ENCODE measurements around the gene MED14. TPM values are rescaled to one million over a fixed set of nuclear protein-coding genes. Genes with fewer than 3 reads are reported as not detected.

The MED14 gene
- total and polyA plus RNA-seq, 2 of the 8 experiments (the other 6 are each of a cell fraction or from before 2014, with no cell fraction given): 79.7 to 117 TPM

DNA sequence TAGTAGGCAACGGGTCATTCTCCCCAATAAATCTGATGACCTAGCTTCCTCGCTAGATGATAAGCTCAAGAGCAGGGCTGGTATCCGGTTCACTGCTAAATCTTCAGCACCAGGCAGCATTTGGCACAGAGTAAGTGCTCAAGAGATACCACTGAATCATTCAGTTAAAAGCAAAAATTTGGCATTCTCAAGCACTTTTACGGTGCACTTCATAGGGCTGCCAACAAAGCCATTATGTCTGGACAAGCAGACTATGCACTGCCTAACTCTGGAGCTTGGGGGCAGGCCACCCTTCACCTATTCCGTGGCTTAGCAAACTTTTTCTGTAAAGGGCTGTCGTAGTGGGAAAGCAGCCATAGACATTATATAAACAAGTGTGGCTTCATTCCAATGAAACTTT lies 64.2 kb downstream of the MED14 start:
- Histone ChIP-seq H3K4me1 (replicated peaks in 1 of 4; ENCODE audit: control insufficient read depth in 3 of 4, insufficient read depth in 4 of 4, low read length in 3 of 4) (no peaks in the 10 kb centered on the region), H3K23ac (ENCODE audit: insufficient read length) (no peak overlapping the region), H3K36me3 (ENCODE audit: control insufficient read depth in 2 of 4, insufficient read depth in 4 of 4, low read length in 3 of 4) (peaks cover 14 to 95% (median 52%) of the 10 kb centered on the region in 4 experiments; a peak in 7 of 8 replicates), H4K8ac (ENCODE audit: extremely low read depth, insufficient read depth, low read length) (no peak overlapping the region), H3K27ac (ENCODE audit: low read depth, low read length) (no peak overlapping the region), H3K18ac (ENCODE audit: extremely low read depth, low read length) (no peak overlapping the region), H3K9ac (replicated peaks in 1 of 4; ENCODE audit: extremely low read depth in 1 of 4, low read depth in 3 of 4, low read length in 3 of 4) (no peak overlapping the region), H3K79me2 (ENCODE audit: control insufficient read depth in 1 of 2, insufficient read depth in 2 of 2, low read length in 2 of 2) (no peaks in the 10 kb centered on the region), H2BK5ac (ENCODE audit: low read depth, low read length) (no peak overlapping the region), H2AFZ (ENCODE audit: low read length) (no peak overlapping the region), H3K14ac (ENCODE audit: insufficient read length) (no peak overlapping the region), H3K4me2 (ENCODE audit: insufficient read depth in 1 of 2, low read depth in 2 of 2, low read length in 2 of 2) (no peak overlapping the region), H2BK12ac (ENCODE audit: low read depth, low read length) (no peak overlapping the region), H2BK20ac (ENCODE audit: low read length) (no peak overlapping the region), H3K27me3 (replicated peaks in 1 of 4; ENCODE audit: control insufficient read depth in 3 of 4, extremely low read depth in 1 of 4, insufficient read depth in 3 of 4, low read length in 3 of 4) (no peaks in the 10 kb centered on the region), H2BK15ac (ENCODE audit: low read length) (no peak overlapping the region), H3K9me3 (ENCODE audit: insufficient read depth in 2 of 2, low read depth in 1 of 2, low read length in 1 of 2) (no peaks in the 10 kb centered on the region), H2BK120ac (replicated peaks; ENCODE audit: low read depth, low read length) (no peak overlapping the region), H3K4me3 (ENCODE audit: extremely low read depth in 1 of 4, insufficient read depth in 2 of 4, low read depth in 3 of 4, low read length in 4 of 4) (no peak overlapping the region), H4K91ac (replicated peaks; ENCODE audit: insufficient read length, low read length) (no peak overlapping the region), H3K23me2 (ENCODE audit: low read depth, low read length) (no peaks in the 10 kb centered on the region), H3K56ac (replicated peaks; ENCODE audit: insufficient read length, low read depth, low read length) (no peak overlapping the region), H4K20me1 (replicated peaks in 1 of 2; ENCODE audit: control insufficient read depth in 1 of 2, insufficient read depth in 2 of 2, low read length in 2 of 2) (no peaks in the 10 kb centered on the region), H3K4ac (replicated peaks; ENCODE audit: insufficient read length, low read depth, low read length) (no peak overlapping the region), H4K5ac (ENCODE audit: insufficient read length, low read depth, low read length) (no peak overlapping the region), H2AK5ac (ENCODE audit: low read depth, low read length) (no peak overlapping the region), H3K79me1 (ENCODE audit: low read depth, low read length) (no peaks in the 10 kb centered on the region)
- TF ChIP-seq KDM4A (IDR thresholded peaks at IDR 0.05; ENCODE audit: low read depth, low read length, severe bottlenecking) (no peak), BACH1 (IDR thresholded peaks at IDR 0.05; ENCODE audit: low read length) (no peak), GTF2F1 (IDR thresholded peaks at IDR 0.05; ENCODE audit: borderline replicate concordance, low read depth, low read length) (no peak), POU5F1 (IDR thresholded peaks at IDR 0.05; ENCODE audit: low read depth, low read length) (no peak), EGR1 (IDR thresholded peaks at IDR 0.05; ENCODE audit: borderline replicate concordance, low read depth, low read length) (no peak), RBBP5 (IDR thresholded peaks at IDR 0.05; ENCODE audit: borderline replicate concordance, low read depth, low read length) (no peak), TAF1 (IDR thresholded peaks at IDR 0.05; ENCODE audit: low read depth, low read length) (no peak), ATF3 (IDR thresholded peaks at IDR 0.05; ENCODE audit: insufficient read depth, low read depth, low read length) (no peak), MAX (IDR thresholded peaks at IDR 0.05) (no peak), NANOG (IDR thresholded peaks at IDR 0.05; ENCODE audit: insufficient read depth, low read depth, low read length, poor library complexity, severe bottlenecking) (no peak)
- 94% methylated on average over 6 of the region's 6 CpGs; no CpG with 5 or more reads in 1 of the 2 experiments for WGBS, 2 experiments (ENCODE audit: extremely low coverage in 1 of 2, insufficient coverage in 1 of 2, insufficient read length in 1 of 2, insufficient replicate concordance in 2 of 2, low coverage in 1 of 2, low lambda C conversion rate in 2 of 2, missing lambda C conversion rate in 1 of 2)
- CTCF ChIA-PET (ENCODE audit: partially characterized antibody): no interaction called here
- DNase-seq (ENCODE audit: low read depth in 1 of 2, low spot score in 2 of 2): no peak
- POLR2A ChIA-PET (ENCODE audit: partially characterized antibody): no interaction called here
- no peak for FAIRE-seq
